GM21619 (cell line): Measurements from ENCODE around the gene KIF17.
"Not testable (repeated sequence)": the region's sequence is repeated elsewhere in the genome, so short reads cannot be mapped to it uniquely, and the experiment has no call there.

Experiments
- ATAC-seq: cut with Tn5 transposase; IDR thresholded peaks from one replicate; pipeline ENCODE4 v1.9.1; 2021; ENCODE audit not compliant: unreplicated experiment

The KIF17 gene

DNA sequence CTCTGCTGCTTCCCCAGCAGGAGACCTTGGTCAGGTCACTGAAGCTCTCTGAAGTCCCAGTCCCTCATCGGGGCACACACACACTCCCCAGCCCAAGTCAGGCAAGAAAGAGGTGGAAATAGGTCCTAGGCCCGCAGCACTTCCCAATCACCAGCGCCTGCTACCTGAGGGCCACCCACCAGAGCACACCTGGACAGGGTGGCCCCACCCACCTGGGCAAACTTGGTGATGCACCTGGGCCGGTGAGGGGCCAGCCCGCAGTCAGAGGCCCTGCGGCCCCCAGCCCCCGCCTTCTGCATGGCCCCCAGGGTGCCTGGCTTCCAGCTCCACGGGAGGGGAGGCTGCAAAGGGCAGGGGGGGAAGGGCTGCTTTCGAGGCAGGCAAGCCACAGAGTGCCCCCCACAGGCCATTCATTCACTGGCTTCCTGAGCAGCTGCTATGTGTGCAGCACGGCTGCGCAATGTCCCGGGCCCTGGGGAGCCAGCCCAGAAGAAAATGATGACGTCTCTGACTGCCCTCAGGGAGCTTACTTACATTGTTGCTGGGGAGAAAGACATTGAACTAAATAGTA is 10.0 kb upstream of the KIF17 start:
- no peak for ATAC-seq

DNA sequence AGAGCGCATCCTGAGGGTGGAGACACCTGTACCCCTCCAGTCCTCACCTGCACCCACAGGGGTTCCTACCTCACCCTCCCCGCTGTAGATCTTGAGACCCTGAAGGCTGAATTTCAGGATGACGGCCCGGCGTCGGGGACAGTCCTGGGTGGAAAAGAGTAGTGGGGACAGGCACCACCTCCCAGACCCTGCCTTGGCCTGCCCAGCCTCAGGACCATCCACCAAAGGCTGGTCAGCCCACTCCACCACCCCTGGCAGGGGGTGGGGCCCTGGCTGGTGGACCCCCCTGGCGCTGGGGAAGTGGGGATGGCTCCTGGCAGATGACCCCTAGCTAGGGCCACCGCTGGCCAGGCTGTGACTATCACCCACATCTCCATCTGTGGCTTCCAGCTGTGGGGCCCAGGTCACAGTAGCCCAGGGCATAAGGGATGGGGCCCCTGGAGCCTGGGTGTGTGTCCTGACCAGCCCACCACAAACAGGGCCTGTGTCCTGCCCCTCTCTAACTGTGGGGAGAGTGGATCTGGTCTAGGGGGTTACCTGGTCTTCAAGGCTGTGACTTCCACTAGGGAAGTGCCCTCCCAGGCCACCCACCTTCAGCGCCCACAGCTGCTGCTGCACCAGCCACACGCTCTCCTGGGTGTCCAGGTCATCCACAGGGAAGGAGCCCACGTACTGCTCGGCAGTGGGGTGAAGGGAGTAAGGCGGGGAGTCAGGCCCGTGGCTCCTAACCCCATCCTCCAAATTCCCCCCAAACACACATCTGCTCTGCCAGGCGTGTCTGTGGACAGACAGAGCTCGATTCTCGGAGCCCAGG is 9.3 kb upstream of the KIF17 start:
- ATAC-seq, result no peak

DNA sequence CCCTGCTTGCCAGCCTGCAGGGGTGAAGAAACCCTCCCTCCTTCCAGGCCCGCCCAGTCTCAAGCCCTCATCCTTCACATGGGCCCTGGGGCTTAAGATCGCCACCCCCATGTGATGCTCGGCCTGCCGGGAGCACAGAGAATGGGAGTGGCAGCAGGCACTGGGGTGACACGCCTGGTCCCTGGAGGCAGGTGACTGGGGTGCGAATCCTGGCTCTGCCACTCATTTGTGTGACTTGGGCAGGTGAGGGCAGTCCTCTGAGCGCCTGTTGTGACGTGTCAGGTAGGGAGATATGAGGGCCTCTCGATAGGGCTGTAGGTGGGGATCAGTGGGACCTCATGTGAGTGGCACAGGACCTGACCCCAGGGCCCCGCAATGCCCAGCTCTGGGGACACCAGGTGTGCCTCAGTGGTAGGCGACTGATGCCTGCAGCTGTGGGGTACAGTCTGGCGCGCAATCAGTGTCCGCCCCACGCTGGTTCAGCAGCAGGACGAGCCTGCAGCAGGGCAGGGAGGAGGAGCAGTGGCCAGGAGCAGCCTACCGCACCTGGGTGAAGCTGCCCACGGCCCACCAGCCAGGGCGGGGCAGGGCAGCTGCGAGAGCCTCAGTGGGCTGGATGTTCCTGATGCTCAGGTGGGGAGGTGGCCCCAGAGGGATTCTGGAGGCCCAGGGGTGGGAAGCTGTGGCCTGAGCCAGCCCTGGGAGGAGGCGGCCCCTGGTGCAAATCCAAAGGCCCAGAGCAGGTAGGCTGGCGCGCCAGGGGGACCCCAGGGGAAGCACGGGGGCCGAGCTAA is 8.5 kb upstream of the KIF17 start:
- ATAC-seq, result no peak

DNA sequence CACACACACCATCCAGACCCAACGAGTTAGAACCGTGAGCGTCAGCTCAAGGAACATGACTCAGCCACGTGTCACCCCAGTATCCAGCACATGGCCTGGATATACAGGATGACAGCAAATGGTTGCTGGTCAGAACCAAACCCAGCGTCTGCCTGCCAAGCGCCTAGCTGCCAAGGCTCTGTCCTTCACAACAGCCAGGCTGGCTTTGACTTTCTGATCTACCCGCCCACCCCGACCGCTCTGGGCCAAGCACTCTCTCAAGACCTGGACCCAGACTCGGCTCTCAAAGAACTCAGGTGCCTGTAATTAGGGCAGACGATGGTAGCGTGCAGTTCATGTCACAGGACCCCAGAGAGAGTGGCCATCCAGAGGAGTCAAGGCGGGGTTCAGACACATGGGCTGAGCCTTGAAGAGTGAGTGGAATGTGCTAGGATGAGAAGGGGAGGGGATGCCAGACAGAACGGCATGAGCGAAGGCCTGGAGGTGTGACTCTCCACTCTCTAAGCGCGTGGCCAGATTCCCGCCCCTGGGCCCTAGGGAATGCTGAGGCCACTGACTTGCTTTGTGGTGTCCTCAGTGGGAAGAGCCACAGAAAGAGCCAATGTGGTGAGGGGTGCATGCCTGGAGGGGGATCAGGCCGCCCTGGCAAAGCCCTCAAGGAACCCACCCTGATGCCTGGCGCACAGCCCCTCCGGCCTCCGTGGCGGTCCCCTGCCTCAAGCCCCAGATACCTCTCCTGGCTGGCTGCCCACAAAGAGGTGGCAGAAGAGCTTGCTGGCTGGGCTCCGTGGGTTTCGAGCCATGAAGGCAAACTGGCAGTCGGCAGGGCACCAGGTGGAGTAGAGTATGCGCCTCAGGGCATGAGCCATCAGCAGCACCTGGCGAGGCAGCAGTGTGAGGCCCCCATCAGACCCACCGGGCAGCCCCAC is 7.6 kb upstream of the KIF17 start:
- ATAC-seq, result no peak

DNA sequence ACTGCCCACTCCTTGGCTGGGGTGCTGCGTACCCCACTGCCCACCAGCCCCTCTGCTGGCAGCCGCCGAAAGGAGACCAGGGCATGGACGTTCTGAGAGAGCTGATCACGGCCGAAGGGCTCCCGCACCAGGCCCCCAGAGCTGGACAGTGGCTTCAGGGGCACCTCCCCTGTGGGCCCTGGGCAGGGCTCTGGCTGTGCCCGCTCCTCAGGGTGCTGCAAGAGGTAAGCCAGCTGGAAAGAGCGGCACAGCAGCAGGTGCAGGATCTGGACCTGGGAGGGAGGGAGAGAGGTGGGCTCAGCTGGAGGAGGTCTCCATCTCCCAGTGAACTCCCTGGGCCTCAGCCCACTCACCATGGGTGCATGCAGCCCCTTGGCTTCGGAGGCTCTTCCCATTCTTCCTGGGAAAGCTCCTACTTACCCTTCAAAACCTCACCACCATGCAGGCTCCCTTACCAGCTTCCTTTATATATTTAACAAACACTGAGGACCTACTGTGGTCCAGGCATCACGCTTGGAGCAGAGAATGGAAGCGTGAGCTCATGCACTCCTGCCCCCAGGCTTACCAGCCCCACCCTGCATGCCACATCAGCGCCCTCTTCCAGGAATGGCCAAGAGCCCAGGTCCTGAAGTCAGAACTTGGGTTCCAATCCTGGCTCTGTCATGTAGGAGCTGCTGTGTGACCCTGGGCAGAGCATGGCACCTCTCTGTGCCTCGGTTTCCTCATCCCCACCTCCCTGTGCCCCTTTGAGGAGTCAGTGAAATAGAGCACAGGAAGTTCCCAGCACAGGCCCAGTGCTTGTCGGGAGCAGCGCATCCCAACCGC is 6.8 kb upstream of the KIF17 start:
- no peak for ATAC-seq

DNA sequence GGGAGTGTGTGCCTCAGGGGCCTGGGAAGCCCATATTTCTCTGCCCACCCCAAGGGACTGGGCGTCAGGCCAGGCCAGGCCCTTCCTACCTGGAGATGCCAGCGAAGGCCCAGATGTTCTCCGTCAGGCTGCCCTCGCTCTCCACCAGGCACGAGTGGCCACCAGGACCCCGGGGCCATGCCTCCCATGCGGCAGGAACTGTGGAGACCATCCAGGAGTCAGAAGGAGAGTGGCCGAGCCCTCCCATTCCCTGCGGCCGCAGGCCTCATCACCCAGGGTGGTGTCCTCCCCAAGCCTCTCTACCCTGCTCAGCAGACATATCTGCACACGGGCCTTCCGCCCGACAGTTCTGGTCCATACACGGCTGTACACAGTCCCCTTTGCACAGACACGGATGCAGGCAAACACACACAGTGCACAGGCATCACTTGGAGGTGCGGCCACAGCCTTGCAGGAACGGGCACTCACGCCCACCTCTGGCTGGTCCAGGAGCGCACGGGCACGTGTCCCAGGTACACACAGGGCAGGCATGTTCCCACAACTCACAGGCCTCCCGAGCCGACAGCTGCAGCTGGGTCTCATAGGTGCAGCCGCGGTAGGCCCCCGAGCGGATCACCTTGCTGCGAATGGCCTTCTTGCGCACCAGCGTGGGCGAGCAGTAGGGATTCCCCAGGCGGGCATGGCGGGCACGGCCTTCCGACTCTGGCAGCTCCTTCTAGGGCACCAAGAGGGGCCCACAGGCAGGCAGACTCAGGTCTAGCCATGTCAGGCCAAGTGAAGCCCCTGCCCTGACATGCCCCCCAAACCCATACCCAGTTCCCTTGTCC is 5.9 kb upstream of the KIF17 start:
- no peak for ATAC-seq

DNA sequence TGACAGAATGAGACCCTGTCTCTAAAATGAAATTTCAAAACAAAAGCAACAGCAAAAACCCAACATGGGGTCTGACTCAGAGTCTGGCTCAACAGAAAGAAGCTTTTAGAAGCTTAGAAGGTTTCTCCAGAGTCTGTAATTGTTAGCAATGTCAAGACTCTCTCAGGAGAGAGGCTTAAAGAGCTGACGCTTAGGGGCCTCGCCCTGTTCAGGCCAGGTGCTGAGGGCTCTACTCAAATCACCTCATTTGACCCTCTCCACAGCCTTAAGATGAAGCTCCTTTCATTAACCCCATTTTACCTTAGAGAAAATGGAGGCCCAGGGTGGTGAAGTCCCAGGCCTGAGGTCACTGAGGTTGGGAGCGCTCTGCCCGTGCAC is 5.3 kb upstream of the KIF17 start:
- ATAC-seq, result no peak

DNA sequence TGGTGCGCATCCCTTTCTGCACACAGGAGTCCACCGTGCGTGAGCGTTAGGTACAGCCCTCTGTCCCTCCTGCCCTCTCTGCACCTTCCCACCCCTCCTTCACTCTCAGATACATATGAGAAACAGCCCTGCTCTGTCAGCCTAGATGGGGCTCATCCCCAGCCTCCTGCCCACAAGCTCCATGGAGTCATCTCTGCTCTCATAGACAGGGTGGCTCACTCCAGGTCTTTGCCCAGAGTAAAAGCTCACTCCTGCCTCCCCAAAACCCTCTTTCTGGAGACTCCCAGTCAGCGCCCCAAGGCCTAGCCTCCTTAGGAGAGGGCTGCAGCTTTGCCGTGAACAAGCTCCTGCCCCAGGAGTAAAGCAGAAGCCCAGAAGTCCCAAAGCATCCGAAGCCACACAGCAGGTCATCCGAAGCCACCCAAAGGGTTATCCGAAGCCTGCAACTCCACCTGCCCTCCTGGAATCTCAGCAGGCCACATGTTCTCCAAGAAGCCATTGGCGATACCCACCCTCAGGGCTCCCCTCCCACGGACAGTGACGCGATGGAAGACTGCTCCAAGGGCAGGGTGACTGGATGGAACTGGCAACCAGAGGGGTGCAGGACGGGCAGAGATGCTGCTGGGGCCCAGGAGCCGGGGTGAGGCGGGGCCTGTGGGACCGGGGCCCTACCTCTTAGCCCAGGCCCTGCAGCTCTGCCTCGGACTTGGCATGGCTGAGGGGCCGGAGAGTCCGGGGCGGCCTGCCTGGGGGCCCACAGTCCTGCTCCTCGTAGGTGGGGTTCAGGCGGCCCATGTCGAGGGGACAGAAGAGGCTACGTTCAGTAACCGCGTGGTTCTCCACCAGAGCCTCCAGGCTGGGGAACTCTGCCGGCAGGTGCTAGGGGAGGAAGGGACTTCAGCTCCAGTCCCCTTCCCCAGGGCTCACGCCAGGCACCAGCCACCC is 3.6 kb upstream of the KIF17 start:
- no peak for ATAC-seq

DNA sequence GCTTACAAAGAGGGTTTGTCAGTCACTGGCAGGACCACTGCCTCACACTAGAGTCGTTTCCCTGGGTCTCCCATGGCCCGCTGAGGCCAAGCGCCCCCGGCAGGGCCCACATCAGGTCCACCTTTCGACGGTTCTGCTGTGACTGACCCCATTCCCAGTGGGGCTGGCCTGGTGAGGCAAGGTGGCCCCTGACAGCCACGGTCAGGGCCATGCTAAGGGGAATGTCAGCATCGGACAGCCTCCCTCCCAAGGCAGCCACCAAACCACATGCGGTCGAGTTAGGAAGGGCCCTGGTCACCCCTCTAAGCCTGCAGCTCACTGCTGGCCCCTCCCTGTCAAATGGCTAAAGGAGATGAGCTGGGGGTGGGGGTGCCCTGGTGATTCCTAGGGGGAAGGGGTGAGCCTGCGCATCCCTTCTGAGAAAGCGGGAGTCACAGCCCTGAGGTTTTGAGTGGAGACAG is 2.9 kb upstream of the KIF17 start:
- no peak for ATAC-seq

DNA sequence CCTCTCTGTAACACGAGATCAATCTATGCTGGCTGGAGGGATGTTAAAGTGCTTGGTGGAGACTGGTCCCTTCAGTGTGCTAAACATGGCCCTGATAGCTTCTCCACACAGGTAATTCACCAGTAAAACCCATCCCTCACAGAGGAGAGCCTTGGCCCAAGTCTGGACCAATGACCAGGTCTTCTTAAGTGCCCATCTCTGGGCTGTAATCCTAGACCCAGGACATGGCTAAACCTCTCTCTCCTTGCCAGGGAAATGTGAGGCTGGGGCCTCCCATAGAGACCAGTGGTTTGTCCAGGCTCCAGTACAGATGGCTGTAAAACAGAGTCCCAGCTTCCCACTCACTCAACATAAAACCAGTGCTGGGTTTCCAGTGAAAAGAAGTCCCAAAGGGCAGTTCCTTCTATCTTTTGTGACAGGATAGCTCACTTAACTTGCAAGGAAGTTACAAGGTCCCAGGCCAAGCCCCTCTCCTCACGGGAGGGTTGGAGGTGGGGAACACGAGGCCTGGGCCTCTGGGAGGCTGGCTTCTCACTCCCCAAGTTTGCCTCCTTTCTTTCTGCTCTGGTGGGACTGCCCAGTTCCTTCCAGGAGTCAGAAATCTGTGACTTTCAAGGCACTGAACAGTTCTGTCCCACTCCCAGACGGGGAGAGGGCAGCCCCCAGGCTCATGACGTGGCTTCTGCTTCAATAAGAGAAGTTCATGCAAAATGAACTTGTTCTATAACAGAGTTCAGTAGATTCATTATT is 2.2 kb upstream of the KIF17 start:
- ATAC-seq, result no peak

DNA sequence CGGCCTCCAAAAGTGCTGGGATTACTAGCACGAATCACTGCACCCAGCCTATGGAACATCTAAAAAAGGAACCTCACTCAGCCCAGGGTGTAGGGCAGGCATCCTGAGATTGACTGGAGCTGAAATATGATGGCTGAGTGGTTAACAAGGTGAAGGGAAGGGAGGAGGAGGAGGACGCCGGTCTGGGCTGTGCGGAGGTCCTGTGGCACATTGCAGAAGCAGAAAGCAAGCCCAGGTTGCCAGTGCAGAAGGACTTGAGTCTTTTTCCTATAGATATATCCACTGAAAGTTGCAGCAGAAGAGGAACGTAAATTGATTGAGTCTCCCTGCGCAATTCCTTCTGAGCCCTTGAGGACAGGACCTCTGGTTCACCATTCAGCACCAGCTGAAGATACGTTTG is 1.5 kb upstream of the KIF17 start:
- no peak for ATAC-seq

DNA sequence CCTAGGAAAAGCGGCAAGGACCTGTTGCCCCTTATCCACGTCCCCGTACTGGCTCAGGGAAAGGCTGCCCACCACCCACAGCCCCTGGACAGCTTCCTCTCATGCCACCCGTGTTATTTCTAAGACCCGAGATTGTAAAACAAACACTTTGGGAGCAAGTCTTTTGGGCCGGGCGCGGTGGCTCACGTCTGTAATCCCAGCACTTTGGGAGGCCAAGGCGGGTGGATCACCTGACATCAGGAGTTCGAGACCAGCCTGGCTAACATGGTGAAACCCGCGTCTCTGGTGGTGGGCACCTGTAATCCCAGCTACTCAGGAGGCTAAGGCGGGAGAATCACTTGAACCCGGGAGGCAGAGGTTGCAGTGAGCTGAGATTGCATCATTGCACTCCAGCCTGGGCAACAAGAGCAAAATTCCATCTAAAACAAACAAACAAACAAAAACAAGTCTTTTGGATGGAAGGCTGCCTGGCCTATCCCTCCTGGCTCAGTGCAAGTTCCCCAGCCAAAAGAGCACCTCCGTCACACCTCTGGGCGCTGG is 606 bp upstream of the KIF17 start:
- ATAC-seq, result not testable (repeated sequence)

DNA sequence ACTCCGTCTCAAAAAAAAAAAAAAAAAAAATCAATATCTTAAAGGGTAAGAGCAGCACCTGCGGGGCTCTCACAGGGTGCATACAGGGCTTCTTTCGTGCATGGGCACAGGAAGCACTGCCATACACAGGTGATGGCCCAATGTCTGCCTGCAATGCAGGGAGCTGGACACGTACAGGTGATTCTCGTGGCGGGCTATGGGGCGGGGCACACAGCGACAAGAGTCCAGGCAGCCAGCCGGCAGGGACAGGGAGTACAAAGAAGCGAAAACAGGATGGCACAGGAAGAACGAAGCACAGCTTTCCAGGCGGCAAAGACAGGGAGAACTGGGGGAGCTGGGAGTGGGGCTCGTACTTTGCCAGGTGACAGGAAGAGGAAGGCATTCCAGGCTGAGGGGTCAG is 1.6 kb downstream of the KIF17 start:
- ATAC-seq, result no peak

DNA sequence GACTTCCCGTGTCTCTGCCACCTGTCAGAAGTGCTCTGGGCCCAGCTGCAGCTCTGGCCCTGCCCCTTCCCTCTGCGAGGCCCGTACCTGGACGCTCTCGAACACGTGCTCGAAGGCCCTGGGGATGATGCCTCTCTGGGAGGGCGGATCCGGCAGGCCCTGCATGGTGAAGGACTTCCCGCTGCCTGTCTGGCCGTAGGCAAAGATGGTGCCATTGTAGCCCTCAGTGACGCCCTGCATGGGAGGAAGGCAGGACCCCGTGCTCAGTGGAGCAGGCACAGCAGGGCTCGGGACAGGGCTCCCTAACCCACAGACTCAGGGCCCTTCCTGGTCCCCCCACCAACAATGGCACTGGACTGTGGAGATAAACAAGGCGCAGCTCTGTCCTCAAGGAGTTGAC is 2.4 kb downstream of the KIF17 start:
- no peak for ATAC-seq

DNA sequence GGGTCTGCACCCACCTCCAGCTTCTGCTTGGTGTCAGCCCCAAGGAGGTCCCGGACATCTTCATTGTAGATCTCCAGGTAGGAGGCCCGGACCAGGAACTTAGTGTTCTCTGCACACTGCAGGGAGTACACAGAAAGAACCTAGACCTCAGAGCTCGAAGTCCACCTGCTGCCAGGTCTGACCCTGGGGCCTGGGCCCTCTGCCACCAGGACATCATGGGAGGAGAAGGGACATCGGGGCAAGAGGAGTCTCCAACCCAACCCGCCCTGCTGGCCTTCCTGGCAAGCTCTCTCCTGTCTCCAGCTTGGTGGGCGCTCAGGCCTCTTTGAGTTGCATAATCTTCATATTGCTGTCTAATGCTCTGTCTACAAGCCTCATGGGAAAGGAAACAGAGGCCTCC is 4.4 kb downstream of the KIF17 start:
- ATAC-seq, result no peak

DNA sequence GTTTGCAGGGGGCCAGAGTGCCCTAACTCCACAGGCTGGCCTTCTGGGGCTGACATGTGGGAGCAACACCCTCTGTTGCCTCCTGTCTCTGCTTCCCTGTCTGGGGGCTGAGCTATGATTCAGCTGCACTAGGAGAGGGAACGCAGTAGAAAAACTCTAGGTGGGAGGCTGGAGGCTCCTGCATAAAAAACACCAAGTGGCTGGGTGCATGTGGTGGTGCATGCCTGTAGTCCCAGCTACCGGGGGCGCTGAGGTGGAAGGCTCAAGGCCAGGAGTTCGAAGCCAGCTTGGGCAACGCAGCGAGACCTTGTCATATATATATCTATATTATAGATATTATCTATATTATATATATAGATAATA is 5.6 kb downstream of the KIF17 start:
- no peak for ATAC-seq
